NCI-H524 treated with DMSO at 0.1 percent for 48 hours (cell line): ENCODE data around the gene TMEM267.
"Not testable (repeated sequence)": the region's sequence is repeated elsewhere in the genome, so short reads cannot be mapped to it uniquely, and the experiment has no call there.

Experiments used
- DNase-seq: peaks from one replicate; lab custom pipeline; 2025; lab: John Stamatoyannopoulos, UW

The TMEM267 gene

GRCh38 chr5:43456556-43456955, 27.1 kb downstream of the TMEM267 start:
- DNase-seq, result no peak

- not testable (repeated sequence) for DNase-seq
Measured at GRCh38 chr5:43441575-43441974, 42.1 kb downstream of the TMEM267 start.

GRCh38 chr5:43437062-43437660, 46.5 kb downstream of the TMEM267 start:
- no peak for DNase-seq

GRCh38 chr5:43433382-43433781, 50.3 kb downstream of the TMEM267 start:
- no peak for DNase-seq

- no peak for DNase-seq
Measured at GRCh38 chr5:43432486-43433375, 50.9 kb downstream of the TMEM267 start.

- no peak for DNase-seq
Measured at GRCh38 chr5:43429706-43430105, 54.0 kb downstream of the TMEM267 start.

GRCh38 chr5:43429016-43429415, 54.6 kb downstream of the TMEM267 start:
- DNase-seq, result no peak

GRCh38 chr5:43427306-43427705, 56.4 kb downstream of the TMEM267 start:
- DNase-seq, result no peak

- DNase-seq, result no peak
Measured at GRCh38 chr5:43425983-43426382, 57.7 kb downstream of the TMEM267 start.

- DNase-seq, result not testable (repeated sequence)
Measured at GRCh38 chr5:43423086-43423485, 60.6 kb downstream of the TMEM267 start.

GRCh38 chr5:43422143-43422542, 61.5 kb downstream of the TMEM267 start:
- DNase-seq, result no peak

GRCh38 chr5:43421450-43422133, 62.1 kb downstream of the TMEM267 start:
- DNase-seq, result no peak

GRCh38 chr5:43420241-43420640, 63.4 kb downstream of the TMEM267 start:
- DNase-seq, result no peak

- DNase-seq, result no peak
Measured at GRCh38 chr5:43418561-43418960, 65.1 kb downstream of the TMEM267 start.

- peak; percentile 88 for DNase-seq
Measured at GRCh38 chr5:43416803-43417394, 66.8 kb downstream of the TMEM267 start.

- no peak for DNase-seq
Measured at GRCh38 chr5:43415935-43416802, 67.5 kb downstream of the TMEM267 start.

- DNase-seq, result no peak
Measured at GRCh38 chr5:43413966-43414365, 69.7 kb downstream of the TMEM267 start.

- no peak for DNase-seq
Measured at GRCh38 chr5:43412644-43413043, 71.0 kb downstream of the TMEM267 start.

- no peak for DNase-seq
Measured at GRCh38 chr5:43412156-43412555, 71.5 kb downstream of the TMEM267 start, which contains the start of gene CCL28. CCL28 (minus strand) TSS chr5:43412391; CDS start chr5:43412316, 75 bp downstream.

GRCh38 chr5:43411495-43411894, 72.2 kb downstream of the TMEM267 start:
- no peak for DNase-seq

- no peak for DNase-seq
Measured at GRCh38 chr5:43410414-43410813, 73.3 kb downstream of the TMEM267 start.
